NCI-H774 (cell line): ENCODE results near the gene SLC35B4.
A peak's percentile ranks its signal among the peaks of the same experiment; 100 is the strongest.
"Not testable (repeated sequence)": the region's sequence is repeated elsewhere in the genome, so short reads cannot be mapped to it uniquely, and the experiment has no call there.

Experiments
- DNase-seq: peaks from one replicate; lab custom pipeline; 2025; lab: John Stamatoyannopoulos, UW

Gene SLC35B4

DNA sequence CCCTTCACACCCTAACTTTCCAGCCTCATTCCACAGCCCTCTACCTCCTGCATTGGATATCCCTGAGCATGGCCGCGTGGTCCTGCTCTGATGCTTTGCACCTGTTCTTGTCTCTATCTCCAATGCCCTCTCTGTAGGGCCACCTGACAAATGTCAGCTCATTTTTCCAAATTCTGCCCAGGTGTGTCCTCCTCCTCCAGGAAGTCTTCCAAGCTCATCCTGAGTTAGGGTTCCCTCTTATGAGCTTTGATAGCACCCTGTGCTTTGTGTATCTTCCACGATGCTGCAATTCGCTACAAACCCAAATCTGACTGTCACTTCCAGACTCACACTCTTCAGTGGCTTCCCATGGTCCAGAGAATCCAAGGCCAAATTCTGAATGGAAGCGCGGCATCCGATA is 14.7 kb upstream of the SLC35B4 start:
- no peak for DNase-seq

DNA sequence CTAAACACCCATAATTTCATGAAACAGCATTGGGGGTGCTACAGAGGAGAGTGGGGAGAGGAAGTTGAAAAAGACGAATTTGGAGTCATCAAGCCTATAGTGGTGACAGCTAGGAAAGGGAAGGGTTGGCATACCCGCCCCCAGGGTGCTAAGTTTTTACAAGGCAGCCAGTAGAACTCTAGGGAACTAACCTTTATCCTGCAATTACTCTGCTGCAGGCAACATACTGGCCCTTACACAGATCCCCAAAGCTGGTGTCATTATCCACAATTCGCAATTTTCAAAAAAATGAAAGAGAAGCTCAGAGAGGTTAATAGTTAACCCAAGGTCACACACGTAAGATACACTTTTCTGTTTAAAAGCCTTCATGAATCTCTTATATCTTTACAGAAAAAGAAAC is 14.2 kb upstream of the SLC35B4 start:
- DNase-seq = no peak

DNA sequence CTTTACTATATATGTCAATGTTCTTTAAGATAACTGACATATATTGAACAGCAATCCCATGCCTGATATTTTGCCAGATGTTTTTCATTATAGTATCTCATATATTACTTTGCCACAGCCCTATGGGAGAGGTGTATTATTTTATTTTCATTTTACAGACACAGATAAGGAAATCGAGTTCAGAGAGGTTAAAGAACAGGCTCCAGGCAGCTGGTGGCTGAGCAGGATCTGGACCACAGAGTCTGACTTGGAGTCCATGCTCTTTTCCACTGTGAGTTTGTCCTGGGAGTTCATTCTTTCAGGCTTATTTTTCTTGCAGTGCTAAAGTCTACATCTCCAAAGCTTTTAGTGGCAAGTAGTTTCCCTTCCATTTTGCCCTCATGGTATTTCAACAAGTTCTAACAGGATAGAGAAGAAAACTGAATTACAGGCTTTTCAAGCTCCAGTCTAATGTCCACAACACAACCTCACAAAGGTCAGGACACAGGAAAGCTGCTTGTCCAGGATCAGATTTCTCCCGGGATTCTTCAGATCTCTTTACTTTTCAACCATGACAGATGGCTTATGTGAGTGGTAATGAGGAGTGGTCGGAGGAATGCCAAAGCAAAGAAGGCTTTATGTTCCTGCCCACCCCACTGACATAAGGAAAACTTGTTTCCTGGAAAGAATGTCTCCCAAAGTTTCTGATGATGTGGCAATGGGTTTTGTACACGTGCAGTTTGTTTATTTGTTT is 13.1 kb upstream of the SLC35B4 start:
- DNase-seq = no peak

DNA sequence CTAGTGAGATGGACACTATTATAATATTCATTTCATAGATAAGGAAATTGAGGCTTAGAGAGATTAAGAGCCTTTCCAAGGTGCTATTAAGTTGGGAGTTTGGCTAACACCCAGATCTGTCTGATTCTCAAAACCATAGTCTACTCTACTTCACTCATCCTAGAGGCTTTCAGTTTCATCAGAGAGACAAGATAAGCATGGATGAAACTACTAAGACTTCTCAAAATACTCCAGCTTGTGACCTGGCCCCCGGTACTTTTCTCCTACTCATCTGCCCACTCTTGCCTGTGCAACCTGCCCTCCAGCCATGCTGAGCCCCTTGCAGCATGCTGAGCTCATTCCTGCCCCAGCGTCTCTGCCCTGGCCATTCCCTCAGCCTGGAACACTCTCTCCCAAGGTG is 12.2 kb upstream of the SLC35B4 start:
- no peak for DNase-seq

DNA sequence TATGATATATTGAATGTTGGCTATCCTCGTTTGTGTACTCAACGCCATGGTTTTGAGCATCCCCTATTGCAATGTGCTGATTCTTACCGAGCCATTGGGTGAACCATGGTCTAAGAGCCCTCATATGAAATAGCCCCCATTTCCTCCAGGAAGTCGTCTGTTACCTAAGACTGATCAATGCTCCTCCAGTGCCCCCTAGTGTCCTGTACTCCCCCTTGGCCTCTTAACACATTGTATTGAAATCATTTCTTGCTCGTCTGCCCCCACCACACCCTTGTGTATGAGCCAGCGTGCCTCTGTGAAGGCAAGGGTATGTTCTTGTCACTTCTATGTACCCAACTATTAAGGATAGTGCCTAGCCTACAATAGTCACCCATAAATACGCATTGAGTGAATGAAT is 11.2 kb upstream of the SLC35B4 start:
- no peak for DNase-seq

DNA sequence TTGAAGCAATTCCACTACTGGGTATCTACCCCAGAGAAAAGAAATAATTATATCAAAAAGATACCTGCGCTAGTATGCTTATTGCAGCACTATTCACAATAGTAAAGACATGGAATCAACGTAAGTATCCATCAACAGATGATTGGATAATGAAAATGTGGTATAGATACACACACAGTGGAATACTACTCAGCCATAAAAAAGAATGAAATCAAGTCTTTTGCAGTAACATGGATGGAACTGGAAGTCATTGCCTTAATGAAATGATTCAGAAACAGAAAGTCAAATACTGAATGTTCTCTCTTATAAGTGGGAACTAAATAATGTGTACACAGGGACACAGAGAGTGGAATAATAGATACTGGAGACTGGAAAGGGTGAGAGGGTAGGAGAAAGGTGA is 7.4 kb upstream of the SLC35B4 start:
- DNase-seq = no peak

DNA sequence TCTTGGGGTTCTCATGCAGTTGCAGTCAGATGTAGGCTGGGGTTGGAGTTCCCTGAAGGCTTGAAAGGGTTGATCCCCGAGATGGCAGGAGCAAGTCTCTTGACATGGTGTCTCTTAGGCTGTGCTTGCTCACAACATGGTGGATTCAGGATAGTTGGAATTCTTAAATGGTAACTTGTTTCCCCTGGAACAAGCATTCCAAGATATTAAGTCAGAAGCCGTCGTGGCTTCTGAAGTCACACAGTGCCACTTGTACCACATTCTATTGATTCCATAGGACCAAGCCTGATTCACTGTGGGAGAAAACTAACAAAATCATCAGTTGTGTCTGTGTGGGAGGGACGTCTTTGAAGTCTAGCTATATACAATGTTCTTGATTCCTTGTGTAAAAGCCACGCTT is 3.5 kb upstream of the SLC35B4 start:
- DNase-seq = no peak

DNA sequence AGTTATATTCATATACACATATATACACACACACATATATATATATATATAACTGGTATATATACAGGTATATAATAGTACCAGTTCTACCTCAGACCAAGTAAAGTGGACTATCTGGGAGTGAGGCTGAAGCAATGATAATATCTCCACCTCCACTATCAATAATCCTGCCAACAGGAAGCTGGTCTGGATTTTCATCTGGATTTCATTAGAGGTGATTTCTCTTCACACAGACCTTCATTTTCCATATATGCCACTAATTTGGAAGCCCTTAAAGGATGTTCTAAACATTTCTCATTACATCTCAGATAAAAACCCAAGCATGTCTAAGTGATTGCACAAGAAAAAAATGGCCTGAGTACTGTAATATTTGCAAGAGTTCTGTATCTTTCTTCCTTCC is 1.7 kb upstream of the SLC35B4 start:
- DNase-seq = no peak

DNA sequence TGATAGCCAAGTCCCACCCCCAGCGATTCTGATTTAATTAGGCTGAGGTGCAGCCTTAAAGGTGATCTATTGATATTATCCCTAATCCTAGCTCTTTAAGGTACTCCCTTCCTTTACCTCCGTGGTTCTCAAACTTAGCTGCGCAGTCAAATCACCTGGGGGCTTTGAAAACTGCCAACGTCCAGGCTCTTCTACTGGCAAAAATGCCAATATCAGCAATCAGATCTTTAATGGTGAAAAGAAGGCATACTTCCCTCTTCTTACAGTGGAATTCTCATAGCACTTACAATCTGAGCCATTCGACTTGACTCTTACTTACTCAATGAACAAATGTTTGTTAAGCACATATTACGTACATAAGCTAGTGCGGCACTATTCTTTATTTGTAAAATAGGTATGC is 704 bp upstream of the SLC35B4 start:
- no peak for DNase-seq

DNA sequence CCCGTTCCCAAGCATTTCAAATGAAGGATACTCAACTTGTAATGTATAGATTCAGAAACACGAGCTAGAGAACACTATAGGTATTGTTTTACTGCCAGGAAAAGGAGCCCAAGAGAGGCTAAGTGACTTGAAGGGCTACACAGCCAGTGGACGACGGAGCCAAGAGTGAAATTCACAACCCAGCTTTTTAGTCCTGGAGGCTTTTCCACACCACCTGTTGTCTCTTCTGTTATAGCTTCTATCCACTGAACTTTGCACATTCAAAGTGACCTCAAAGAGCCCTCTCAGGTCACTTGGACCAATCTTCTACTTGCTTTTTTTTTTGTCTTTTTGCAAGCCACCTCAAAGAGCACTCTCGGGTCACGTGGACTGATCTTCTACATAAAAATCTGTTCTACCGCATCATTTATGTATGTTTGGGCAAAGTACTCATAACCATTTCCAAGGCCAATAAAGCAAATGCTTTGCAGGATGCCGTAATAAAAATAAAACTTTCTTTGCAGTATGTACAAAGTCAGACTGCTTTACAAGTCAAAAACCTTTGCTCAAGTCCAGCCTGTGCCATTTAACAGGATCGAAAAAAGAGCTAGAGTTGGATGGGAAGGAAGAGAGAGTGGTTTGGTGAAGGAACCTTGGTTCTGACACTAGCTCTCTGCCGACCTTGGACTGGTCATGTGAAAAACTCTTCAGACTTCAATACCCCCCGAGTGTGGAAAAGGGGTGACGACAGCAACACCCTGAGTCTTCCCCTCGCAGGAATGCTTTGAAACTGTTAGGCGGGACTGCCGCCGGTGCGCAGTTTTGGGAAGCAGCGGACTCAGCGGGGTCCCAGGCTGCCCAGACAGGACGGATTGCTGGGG is 821 bp downstream of the SLC35B4 start:
- no peak for DNase-seq

DNA sequence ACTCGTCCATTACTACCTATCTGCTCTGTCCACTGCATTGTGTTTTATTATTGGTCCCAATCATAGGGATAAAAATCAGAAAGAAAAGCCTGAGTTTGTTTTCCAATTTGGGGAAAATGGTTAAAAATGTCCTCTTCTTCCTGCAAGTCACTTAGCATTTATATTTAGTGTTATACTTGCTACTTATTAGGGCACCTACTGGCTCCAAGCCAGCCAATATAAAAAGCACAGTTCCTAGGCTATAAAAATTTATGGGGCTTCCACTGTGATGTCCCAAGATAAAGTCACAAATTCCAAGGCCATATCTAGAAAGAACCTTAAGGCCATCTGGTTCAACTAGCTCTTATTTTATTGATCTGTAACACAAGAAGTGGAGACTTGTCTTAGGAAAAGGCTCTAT is 3.2 kb downstream of the SLC35B4 start:
- DNase-seq = no peak

DNA sequence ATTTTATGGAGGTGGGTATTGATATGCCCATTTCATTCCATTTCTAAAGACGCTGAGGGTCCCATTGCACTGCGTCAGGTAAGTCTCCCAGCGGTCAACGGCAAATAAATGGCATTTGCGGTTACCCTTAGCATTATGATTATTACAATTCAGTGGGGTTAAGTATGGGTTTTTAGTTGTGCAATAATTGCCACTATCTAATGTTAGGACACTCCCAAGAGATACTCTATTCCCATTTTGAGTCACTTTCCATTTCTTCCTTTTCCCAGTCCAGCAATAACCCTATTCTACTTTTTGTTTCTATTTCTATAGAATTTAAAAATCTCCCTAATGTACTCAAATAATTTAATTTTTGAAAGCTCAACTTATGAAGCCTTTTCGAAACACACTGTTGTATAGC is 4.0 kb downstream of the SLC35B4 start:
- DNase-seq = no peak

DNA sequence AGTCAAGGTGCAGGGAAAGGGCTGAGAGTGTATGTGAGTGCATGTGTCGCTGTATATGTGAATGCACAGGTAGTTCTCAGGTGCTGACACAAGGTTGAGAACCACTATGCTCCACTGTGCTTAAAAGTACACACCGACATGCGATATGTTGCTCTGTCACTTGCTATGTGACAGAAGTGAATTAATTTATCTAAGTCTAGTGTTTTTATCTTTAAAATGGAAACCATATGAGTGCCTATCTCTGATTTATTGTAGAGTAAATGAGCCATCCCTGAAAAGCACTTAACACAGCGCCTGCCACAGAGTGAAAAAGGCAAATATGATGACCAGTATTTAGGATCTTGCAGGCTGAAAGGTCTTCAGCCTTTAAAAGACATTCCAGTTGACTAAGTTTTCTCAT is 4.9 kb downstream of the SLC35B4 start:
- DNase-seq = no peak

DNA sequence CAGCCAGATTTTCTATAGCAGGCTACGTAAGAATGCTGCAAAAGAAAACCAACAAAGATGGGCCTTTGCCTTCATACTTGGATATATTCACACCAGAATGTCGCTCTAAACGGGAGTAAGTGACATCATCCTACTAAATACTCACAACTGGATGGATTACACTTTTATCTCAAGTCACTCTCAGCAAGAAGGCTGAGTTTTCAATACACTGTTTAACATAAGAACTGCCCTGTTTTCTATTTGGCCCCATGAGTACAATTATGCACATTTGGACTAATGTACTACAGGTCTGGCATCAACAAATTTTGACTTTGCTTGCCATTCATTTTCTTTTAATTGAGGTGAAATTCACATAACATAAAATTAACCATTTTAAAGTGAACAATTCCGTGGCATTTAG is 8.2 kb downstream of the SLC35B4 start:
- DNase-seq = no peak

DNA sequence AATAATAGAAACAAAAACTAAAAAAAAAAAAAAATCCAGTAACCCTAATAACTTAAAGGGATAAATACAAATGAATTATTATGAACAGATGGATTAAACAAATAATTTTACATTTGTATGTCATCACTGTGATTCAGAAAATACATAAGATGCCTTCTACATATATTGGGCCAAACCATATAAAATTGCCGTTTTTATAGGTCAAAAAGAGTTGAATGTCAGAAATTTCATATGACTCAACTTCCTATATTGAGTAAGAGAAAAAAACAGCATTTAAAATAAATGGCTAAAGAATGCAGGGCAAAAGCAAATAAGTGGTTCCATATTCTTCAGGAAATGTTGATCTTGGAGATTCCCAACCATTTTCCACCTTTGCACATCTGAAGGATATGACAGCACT is 9.4 kb downstream of the SLC35B4 start:
- DNase-seq = no peak

DNA sequence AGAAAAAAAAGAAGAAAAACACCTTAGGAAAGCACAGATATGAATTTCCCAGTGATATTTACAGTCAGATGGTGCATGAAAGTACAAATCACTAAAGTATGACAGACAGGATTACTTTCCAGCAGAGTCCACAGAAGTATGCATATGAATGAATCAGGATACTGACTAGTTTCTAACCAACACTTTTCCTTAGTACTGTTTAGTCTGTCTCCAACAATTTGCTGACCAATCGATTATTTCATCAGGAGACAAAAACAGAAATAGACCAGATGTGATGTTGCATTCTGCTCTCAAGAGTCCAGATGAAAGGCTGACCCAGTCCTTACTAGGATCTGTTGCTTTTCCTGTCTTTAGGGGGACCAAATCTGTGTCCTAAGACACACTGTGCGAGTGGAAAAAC is 14.6 kb downstream of the SLC35B4 start:
- DNase-seq = no peak

DNA sequence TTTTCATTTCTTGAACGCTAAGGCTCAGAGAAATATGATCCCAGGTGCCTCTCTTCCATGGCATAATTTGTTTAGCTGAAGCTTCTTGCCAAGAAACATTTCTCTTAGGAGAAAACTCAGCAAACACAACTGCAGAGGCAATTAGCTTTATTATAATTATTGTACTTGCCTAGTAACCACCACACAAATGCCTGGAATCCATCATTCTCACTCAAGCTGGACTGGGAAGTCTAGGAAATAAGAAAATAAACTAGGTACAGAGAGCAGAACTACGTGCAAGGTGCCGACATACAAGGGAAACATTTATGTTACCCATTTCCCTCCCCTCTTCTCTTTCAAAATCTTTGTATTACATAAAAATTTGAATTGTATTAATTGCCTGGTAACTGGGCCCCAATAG is 15.1 kb downstream of the SLC35B4 start:
- no peak for DNase-seq

DNA sequence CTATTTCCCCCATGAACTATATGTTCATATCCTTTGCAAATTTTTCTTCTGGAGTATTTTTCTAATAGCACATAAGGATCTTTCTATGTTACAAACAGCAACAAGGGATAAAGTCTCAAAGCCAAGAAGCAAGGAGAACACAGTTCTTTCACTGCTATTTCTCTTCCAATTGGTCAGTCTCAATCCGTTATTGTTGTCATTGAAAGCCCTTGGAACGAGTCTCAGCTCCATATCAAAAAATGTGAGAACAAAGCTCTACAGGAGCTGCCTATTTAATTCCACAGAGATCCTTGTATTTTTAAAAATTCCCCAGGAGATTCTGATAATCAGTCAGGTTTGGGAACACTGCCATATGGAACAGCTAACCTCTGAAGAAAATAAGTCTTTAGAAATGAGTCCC is 15.7 kb downstream of the SLC35B4 start:
- no peak for DNase-seq

DNA sequence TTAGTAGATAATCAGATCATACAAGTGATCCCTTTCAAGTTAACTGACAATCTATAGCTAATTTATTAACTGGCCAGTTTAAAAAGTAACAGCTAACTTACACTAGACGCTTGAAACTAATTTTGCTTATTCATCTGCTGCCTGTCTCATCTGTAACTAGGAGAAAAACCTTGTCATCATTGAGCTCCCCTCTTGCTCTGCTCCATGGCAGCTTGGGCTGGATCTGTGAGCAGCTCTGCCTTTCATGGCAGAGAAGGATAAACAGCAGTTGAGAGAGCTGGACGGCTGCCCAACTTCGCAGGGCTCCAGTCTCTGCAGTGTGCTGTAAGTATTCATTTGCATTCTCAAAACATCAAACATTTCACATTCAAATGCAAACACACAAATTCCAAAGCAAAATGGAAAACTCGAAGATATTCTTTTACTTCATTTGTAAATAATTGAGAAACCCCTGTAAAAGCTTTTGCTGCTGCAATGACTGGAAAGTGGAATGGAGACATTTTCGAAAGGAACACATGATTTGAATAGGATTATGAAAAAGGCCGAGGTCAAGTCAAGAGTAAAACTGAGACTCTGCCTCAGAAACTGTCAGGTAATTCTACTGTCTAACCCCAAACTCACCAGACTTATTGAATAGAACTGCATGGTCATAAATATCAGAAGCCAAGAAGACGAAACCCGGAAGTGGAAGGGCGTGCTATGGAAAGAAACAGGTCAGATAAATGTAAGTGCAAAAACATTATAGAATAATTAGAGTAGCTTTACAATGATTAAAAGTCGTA is 17.6 kb downstream of the SLC35B4 start:
- peak; percentile 25 for DNase-seq

DNA sequence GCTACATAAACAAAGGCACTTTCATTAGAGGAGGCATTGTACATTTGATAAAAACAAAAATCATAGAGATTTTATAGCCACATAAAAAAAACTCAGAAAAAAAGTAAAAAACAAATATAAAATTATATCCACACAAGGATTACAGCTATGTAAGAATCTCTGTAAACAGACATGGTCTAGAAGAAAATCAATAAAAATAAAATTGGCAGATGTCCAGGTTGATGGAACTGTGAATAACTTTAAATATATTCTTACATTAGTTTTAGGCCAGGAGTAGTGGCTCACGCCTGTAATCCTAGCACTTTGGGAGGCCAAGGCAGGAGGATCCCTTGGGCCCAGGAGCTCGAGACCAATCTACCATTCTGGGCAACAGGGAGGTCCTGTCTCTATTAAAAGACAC is 19.2 kb downstream of the SLC35B4 start:
- no peak for DNase-seq

DNA sequence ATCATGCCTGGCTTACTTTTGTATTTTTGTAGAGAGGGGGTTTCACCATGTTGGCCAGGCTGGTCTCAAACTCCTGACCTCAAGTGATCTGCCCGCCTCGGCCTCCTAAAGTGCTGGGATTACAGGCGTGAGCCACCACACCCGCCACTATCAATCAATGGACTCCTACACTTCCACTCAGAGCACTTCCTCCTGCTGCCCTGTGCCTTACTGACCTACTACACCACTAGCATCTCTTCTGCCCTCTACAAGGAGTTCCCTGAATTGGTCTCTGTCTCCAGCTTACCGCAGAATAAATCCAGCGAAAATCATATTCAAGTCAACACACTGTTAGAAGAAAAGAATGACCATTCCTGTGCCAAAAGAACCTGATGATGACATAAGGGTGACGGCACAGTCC is 20.7 kb downstream of the SLC35B4 start:
- DNase-seq = not testable (repeated sequence)

DNA sequence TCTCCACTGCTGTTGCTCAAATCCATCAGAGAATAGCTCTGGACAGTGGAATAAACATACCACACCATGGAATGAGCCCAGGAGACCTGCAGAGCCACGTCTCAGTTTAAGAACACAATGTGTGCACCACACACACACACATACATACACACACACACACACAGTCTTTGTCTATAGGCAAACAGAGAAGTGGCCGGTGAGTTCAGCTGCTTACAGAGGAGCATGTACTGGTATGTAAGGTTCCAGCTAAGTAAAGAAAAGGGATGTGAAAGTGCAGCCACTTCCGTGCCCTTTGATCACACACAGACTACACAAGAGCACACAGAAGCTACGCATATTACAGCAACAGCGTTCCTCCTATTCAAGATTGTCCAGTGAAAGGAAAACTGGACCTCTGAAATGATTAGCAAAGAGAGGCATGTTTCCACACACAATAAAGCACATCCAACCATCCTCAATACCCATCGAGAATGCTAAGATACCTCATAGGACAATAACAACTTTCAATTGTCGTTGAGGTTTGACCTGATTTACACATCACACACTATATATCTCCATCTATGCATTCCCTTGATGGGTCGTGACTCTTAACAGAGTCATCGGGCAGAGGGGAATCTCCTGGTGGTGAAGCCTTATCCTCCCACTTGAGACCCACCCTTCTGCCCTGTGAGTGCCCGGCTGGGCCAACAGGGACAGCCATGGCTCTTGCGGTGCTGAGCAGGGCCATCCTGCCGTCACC is 23.6 kb downstream of the SLC35B4 start:
- DNase-seq = no peak
